Loucy (cell line): ENCODE results near the gene SYNJ2.

Experiments
- CTCF ChIP-seq: fragments of 200-600 bp; sonication (generic); conservative IDR thresholded peaks from 2 replicates; pipeline ENCODE4 v1.5.1; 2014; ENCODE audit warnings: mild to moderate bottlenecking, antibody characterized with exemption, low read length
- EZH2phosphoT487 ChIP-seq: fragments of 200-600 bp; IDR thresholded peaks from 2 replicates; pipeline ENCODE4 v1.6.1; 2018; ENCODE audit warnings: antibody characterized with exemption, mild to moderate bottlenecking, moderate library complexity, borderline replicate concordance

GRCh38 chr6:158039178-158039557, 57.5 kb downstream of the SYNJ2 start:
- TF ChIP-seq CTCF, result no peak
- TF ChIP-seq EZH2phosphoT487, result no peak
